ENCODE measurements around the gene SPNS2.

DNA sequence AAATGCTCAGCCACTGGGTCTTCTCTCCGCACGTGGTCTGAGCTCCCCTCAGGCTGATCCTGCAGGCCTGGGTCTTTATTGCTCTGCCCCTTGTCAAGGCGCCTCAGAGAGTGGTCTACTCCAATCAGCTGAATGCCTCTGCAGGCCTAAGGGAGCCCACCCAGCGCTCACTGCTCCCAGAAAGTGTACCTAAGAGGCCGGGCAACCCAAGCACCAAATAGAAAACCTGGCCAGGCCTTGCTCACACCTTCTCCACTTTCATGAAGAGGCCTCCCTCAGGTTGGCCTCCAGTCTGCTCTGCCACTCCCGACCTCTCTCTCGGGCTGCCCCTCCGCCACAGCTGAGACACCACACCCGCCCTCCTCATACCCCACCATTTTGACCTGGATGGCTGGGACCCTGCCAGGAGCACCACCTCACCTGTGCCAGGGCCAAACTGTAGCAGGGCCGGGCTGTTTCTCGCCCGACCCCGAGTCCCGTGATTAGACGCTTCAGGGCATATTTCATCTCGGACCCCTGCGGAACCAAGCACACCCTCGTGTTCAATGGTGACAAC, 55.8 kb downstream of the SPNS2 start:
- TF ChIP-seq EZH2 (IDR thresholded peaks at IDR 0.05; ENCODE audit: low read length, missing control alignments), result no peak
- TF ChIP-seq, protein P1, sequence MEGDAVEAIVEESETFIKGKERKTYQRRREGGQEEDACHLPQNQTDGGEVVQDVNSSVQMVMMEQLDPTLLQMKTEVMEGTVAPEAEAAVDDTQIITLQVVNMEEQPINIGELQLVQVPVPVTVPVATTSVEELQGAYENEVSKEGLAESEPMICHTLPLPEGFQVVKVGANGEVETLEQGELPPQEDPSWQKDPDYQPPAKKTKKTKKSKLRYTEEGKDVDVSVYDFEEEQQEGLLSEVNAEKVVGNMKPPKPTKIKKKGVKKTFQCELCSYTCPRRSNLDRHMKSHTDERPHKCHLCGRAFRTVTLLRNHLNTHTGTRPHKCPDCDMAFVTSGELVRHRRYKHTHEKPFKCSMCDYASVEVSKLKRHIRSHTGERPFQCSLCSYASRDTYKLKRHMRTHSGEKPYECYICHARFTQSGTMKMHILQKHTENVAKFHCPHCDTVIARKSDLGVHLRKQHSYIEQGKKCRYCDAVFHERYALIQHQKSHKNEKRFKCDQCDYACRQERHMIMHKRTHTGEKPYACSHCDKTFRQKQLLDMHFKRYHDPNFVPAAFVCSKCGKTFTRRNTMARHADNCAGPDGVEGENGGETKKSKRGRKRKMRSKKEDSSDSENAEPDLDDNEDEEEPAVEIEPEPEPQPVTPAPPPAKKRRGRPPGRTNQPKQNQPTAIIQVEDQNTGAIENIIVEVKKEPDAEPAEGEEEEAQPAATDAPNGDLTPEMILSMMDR (conservative IDR thresholded peaks at IDR 0.05 in 1 of 2, IDR thresholded peaks at IDR 0.05 in 1 of 2; ENCODE audit: low read depth in 1 of 2, low read length in 2 of 2), result no peak
